Fibroblast of skin of abdomen (primary cell): ENCODE results near the gene EMC8.
"Not testable (repeated sequence)": the region's sequence is repeated elsewhere in the genome, so short reads cannot be mapped to it uniquely, and the experiment has no call there.

ENCODE experiments used
- DNase-seq: peaks from one replicate; pipeline ENCODE4 v3.0.0-alpha.2; 2013

Gene EMC8

DNA sequence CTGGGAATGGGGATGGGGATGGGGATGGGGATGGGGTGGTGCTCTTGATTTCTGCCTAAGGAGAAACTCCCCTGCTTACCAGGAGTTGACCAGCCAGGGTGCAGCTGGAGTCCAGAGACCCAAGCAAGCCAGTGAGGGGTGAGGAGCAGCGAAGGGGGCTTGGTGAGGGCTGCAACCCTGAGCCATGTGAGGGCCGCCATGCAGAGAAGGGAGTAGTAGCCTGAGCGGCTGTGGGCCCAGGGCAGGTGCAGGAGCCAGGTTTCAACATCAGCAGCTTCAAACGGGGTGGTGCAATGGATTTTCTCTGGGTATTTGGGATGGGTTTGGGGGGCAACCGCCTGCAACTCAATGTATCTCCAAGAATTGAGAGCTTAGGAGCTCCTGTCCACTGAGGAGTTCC is 35.4 kb upstream of the EMC8 start:
- no peak for DNase-seq

- DNase-seq, result no peak
Observed at GRCh38 chr16:85833219-85833920, 34.0 kb upstream of the EMC8 start.

DNA sequence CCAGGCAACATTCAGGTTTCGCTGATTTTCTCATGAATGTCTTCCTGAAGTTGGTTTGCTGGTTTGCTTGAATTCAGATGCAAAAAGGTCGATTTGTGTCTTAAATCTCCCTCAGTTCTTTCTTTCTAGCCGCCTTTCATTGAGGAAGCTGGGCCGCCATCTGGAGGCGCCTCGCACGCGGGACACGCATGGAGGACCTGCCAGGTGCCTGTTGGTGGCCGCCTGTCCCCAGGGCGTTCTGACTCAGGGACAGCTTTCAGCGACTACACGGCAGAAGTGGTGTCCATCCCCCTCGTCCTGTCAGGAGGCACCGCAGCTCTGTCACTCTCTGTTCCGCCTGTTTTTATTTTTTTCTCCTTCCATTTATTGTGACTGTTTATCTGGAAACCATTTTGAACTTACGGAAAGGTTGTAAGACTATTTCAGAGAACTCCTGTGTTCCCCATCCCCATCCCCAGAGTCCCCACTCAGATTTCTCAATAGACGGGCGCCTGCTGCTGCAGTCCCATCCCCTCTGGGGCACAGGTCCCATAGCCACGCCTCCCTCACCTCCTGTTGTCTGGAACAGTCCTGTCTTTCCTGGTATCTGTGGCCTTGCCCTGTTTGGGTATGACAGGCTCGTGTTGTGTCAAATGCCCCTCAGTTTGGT is 33.4 kb upstream of the EMC8 start:
- no peak for DNase-seq

DNA sequence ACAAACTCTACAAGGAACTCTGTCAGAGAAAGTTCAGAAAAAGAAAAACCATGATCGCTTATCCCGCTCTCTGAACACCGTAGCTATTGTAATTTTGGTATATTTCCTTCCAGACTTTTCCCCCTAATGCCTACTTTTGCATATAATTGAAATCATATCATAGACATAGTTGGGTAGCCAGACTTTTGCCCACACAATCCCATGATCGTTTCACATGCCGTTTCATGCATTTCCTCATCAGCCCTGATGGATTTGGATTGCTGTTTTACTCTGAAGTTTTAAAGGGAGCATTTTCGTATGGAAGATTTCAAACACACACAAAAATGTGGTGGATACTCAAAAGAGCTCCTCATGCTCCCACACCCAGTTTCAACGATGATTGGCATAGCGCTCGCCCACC is 31.5 kb upstream of the EMC8 start:
- no peak for DNase-seq

- no peak for DNase-seq
Observed at GRCh38 chr16:85829751-85830445, 30.6 kb upstream of the EMC8 start.

DNA sequence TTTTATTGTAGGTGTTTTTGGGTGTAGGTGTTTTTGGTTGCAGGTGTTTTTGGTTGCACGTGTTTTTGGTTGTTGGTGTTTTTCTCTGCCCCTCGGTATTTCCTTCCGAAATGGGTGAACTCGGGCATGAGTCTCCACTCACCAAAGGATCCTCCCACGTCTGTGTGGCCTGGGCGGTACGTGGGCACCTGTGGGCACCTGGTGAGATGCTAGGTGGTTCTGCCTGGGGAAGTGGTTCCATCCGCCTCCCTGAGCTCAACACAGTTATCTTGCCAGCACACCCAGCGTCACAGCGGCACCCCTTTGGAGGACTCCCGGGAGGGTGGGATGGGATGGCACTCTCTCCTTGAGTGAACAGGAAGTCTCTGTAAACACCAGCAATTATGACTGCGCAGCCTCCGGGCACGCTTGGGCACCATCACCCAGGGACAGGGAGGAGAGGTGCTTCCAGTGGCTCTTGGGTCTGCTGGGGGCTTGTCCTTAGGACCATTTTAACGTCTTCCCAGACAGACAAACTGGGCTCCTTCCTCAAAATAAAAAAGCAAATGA is 29.9 kb upstream of the EMC8 start:
- no peak for DNase-seq

GRCh38 chr16:85828166-85828565 is 28.8 kb upstream of the EMC8 start:
- DNase-seq, result no peak

DNA sequence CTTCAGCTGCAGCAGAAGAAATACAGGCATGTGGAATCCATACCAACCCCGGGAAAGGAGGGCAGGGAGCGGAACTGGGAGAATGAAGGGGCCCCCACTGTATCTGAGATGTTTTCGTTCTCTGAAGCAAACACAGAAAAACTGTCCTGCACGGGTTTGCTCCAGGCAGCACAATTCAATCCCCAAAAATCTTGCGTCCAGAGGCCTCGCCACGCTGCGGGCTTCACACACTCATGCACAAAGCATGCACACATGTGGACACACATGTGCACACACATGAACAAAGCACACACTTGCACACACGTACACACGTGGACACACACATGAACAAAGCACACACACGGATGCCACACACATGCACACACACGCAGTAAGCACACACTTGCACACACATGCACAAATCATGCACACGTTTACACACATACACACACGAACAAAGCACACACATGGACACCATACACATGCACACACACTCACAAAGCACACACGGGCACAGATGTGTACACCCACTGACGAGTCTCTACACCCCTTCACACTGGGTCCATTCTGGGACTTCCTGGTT is 27.4 kb upstream of the EMC8 start:
- no peak for DNase-seq

DNA sequence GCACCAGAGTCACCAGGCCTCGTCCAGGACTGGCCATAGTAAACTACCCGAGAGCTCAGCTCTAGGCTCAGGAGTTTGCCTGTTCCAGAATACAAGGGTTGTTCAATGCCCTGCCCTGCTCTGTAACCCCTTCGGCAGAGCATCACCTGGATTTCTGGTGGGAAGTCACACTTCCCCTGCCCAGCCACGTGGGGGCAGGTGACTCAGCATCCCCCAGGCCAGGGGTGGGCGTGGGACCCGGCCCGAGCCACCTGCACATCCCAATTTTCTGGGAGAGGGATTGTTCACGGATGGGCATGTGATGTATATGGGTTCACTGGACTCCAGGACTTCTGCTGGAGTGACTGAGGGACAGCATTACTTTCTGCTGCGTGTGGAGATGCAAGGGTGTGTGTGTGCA is 26.0 kb upstream of the EMC8 start:
- DNase-seq, result no peak

DNA sequence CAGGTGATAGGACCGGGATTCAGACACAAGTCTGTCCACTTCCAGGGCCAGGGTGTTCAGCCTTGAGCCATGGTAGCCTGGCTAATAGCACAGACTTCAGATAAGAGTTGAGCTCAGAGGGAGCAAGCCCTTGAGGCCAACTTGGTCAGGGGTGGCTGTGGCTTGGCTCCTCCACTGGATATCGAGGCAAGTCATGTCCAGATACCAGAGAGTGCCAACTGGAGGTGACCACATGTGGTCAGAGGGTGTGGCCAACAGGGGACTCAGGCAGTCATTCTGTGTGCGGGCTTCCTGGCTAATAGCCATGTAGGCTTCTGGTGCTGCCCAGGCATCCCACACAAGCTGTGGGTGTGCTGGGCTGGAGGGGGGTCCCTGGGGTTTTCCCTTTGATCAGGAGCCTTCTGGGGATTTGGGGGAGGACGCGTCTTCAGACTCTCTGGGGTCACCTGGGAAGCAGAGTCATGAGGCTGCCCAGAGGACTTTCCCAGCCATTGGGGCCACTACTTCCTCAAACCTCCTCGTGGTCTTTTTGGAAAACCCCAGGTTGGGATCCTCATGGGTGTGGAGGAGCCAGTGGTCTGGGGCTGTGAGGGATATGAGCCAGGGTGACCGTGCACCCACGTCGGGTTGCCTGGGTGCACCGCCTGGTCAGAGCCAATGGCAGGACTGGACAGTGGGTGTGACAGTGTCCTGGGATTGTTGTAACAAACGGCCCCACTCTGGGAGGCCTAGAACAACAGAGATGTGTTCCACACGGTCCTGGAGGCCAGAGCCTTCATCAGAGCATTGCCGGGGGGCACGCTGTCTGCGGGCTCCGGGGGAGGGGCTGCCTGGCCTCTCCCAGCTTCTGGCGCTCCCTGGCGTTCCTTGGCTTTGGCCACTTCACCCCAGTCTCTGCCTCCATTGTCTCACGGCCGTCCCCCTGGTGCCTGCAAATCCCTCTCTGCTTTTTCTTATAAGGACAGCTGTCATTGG is 25.1 kb upstream of the EMC8 start:
- no peak for DNase-seq

DNA sequence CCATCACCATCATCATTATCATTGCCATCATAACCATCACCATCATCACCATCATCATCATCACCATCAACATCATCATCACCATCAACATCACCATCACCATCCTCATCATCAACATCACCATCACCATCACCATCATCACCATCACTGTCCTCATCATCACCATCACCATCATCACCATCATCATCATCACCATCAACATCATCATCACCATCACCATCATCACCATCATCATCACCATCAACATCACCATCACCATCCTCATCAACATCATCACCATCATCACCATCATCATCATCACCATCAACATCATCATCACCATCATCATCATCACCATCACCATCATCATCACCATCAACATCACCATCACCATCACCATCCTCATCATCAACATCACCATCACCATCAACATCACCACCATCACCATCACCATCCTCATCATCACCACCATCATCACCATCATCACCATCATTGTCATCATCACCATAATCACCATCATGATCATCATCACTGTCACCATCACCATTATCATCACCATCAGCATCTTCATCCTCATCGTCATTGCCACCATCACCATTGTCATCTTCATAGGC is 24.1 kb upstream of the EMC8 start:
- DNase-seq, result no peak

DNA sequence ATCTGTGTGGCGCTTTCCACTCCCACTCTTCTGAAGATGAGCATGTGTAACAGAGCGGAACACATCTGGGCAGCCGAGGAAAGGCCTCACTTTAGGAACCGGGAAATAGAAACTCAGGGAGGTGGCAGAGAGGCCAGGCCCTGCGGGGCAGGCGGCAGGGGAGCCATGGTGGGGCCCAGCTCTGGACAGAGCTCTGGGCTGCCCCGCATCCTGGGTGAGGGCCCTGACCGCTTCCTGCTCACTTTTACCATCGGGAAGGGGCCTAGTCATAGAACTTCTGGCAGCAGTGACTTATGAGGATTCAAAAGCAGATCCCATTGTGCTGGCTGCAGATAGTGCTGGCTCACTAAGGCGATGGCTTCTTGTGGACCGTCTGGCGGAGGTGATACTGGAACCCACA is 22.8 kb upstream of the EMC8 start:
- DNase-seq, result no peak

- DNase-seq, result peak; percentile 67
Observed at GRCh38 chr16:85821390-85822135, 22.2 kb upstream of the EMC8 start.

GRCh38 chr16:85820604-85821372 is 21.4 kb upstream of the EMC8 start:
- DNase-seq, result no peak

DNA sequence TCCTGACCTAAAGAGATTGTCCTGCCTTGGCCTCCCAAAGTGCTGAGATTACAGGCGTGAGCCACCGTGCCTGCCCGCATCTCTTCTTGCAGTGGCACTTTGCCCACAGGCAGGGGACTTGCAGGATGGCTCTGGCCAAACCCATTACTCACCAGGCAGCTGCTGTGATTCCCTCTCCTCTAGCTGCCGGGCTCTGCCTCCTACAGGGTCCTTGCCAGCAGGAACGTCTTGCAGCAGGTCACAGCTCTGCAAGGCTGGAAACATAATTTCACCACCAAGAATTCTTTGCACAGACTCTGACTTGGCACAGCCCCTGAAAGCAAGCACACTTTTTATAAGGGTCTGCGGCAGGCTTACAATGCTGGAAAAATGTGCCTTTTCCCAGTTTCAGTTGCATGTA is 20.4 kb upstream of the EMC8 start:
- no peak for DNase-seq

DNA sequence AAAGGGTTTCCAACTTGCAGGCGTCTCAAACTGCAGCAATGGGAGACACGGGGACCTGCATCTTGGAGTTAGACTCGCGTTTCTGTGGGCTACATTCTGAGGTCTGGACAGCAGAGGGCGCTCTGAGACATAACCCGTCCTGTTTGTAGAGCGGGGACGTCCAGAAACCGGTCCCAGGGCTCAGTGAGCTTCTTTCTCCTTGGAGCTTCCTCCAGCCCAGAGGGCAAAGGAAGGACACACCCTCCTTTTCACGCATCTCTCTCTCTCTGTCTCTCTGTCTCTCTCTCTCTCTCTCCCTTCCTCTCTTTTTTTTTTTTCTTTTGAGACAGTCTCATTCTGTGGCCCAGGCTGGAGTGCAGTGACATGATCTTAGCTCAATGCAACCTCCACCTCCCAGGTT is 19.9 kb upstream of the EMC8 start:
- DNase-seq, result peak; percentile 64

- not testable (repeated sequence) for DNase-seq
Observed at GRCh38 chr16:85817195-85817594, 17.9 kb upstream of the EMC8 start.

- no peak for DNase-seq
Observed at GRCh38 chr16:85816159-85816558, 16.8 kb upstream of the EMC8 start.

DNA sequence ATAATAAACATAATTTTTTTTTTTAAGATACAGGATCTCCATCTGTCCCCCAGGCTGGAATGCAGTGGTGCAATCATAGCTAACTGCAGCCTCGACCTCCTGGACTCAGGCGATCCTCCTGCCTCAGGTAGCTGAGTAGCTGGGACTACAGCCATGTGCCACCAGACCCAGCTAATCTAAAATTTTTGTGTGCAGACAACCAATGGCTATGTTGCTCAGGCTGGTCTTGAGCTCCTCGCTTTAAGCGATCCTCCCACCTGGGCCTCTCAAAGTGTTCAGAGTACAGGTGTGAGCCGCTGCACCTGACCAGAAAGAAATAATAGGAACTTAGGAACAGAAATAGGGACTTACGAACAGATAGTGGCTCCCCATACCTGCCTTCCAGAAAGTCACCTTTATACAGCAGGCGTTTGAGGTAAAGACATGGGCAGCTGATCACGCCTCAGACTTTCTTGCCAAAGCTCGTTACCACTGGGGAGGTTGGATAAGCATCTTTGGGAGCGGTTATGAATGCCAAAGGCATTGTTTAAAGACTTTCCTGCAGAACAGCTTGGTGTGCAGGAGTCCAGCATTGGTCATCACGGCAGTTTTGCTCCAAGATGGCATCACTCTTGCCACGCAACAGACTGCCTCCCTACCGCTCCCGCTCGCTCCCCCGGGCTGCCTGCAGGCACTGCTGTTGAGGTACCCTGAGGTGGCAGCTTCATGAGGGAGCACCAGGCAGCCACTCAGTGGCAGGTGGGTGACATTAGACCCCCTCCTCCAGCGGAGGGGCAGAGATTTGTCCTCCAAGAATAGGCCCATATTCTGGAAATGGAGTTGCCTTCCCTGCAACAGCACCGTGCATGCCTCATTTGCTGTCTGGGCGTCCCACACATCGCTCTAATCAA is 13.7 kb upstream of the EMC8 start:
- no peak for DNase-seq
